HAP-1 (cell line): ENCODE measurements around the gene FBXO40.

Source experiments
- DNase-seq, 2 experiments: peaks; one replicate each; pipeline ENCODE4 v3.0.0-alpha.2; 2016 to 2020; ENCODE audit warnings: low spot score in 2 of 2
- H3K27me3 ChIP-seq: fragments of 250-450 bp; sonication (Bioruptor Pico); 2 replicates; pipeline ENCODE4 v1.5.1; 2020; ENCODE audit warnings: low read depth, mild to moderate bottlenecking, moderate library complexity
- H3K36me3 ChIP-seq: fragments of 250-450 bp; sonication (Bioruptor Pico); replicated peaks from 2 replicates; pipeline ENCODE4 v1.5.1; 2020; ENCODE audit warnings: mild to moderate bottlenecking
- H3K4me1 ChIP-seq: fragments of 250-450 bp; sonication (Bioruptor Pico); 2 replicates; pipeline ENCODE4 v1.5.1; 2020; ENCODE audit warnings: mild to moderate bottlenecking
- H3K4me3 ChIP-seq: fragments of 250-450 bp; sonication (Bioruptor Pico); 2 replicates; pipeline ENCODE4 v1.5.1; 2020; ENCODE audit warnings: mild to moderate bottlenecking, moderate library complexity
- H3K9me3 ChIP-seq: fragments of 250-450 bp; sonication (Bioruptor Pico); 2 replicates; pipeline ENCODE4 v1.5.1; 2020; ENCODE audit warnings: mild to moderate bottlenecking, moderate library complexity
- in situ Hi-C: fragments of 300-500 bp; cut with MboI; formaldehyde crosslinking; loops from 3 replicates; pipeline ENCODE4 v1.14.3; 2020; ENCODE audit warnings: low sequenced_read_pairs, inconsistent platforms, mixed read lengths

Gene FBXO40

DNA sequence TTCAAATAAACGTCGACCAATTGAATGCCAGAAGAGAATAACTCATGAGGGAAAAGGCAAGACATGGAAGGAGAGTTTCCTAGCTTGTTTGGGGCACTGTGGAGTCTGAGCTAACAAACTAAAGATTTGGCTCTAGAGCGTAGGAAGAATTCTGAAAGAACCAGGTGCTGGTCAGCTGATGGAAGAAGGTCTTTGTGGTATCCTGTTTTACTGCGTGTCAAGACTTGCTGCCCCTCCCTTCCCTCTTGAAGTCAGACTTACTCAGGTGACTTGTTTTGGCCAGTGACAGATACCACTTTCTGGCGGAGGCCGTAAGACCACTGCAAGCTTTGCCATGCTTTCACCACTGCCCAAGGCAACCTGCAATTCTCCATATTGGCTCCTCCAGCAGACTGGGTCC, 68.2 kb downstream of the FBXO40 start:
- H3K36me3 ChIP-seq = peaks cover 28% of the 10 kb centered on the region
- H3K4me1 ChIP-seq = peaks cover 3% of the 10 kb centered on the region; the same call in 1 of the 2 replicates
- no peak overlapping the region for H3K4me3 ChIP-seq
- no peak for DNase-seq
- in situ Hi-C loops = no loop called here
- H3K9me3 ChIP-seq = no peaks in the 10 kb centered on the region
- no peaks in the 10 kb centered on the region for H3K27me3 ChIP-seq

DNA sequence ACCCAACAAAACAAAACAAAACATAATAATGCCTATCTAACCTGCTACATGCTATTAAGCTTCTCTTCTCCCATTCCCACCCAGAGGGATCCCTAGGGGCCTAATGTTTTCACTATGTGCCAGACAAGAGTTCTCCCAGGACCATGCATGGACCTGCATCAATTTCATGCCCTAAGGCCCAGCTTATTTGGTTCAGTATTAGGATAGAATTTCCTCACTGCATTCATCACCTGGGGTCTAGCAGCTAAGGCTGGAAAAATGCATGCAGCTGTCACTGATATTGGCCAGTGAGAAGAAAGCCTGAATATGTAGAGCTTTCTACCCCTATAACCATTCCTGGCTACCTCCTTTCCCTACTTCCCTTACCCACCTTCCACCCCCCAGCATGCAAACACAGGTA, 69.6 kb downstream of the FBXO40 start:
- no peak overlapping the region for H3K4me3 ChIP-seq
- peaks cover 3% of the 10 kb centered on the region; the same call in 1 of the 2 replicates for H3K4me1 ChIP-seq
- in situ Hi-C loops = no loop called here
- H3K27me3 ChIP-seq = no peaks in the 10 kb centered on the region
- H3K36me3 ChIP-seq = peaks cover 42% of the 10 kb centered on the region
- no peaks in the 10 kb centered on the region for H3K9me3 ChIP-seq
- DNase-seq = no peak

DNA sequence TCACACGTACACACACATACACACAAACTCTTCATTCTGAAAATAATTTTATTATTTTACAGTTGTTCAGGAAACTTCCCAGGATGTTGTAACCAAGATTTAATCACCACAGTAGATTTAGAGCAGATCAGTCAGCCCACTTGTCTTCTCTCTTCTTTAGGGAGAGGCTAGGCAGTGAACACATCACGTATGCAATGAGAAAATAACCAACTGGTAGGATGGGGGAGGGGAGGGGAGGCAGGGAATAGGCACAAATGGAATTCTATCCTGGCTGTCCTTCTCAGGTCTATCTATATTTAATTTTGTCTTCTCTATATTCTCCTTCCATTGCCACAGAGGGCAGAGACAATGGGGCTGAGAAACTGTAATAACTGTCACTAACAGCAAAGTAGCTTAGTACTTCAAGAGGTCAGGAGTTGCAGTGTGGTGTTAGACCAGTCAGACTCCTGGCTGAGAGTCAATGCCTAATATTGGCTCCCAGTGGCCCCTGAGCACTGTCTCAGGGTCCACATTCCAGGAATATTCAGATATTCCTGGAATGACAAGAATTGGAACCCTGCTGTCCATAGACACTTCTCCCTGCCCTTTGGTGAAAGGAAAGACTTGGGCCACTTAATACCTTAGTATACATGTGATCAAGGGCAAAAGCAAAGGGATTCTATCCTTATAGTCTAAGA, 70.1 kb downstream of the FBXO40 start:
- H3K9me3 ChIP-seq = no peaks in the 10 kb centered on the region
- in situ Hi-C loops = no loop called here
- H3K27me3 ChIP-seq = no peaks in the 10 kb centered on the region
- H3K4me1 ChIP-seq = peaks cover 3% of the 10 kb centered on the region; the same call in 1 of the 2 replicates
- no peak for DNase-seq
- H3K36me3 ChIP-seq = peaks cover 45% of the 10 kb centered on the region
- H3K4me3 ChIP-seq = no peak overlapping the region

DNA sequence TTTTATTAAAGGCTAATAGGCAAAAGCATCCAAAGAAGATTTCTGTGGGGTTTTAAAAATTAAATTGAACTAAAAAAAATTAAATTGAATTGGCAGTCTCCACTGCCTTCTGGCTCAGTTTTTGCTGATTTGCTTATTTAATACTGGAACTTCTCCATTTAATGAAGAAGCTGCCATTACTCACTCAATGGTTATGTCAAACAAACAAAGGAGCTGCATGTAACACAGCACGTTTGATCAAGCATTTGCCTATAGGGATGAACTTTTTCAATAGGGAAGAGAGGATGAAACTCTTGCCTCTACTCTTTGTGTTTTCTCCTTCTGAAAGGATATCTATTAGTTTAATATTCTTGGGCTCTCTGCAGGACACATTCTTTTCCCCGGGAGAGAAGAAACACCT, 72.3 kb downstream of the FBXO40 start:
- no peak overlapping the region for H3K4me3 ChIP-seq
- peaks cover 3% of the 10 kb centered on the region; the same call in 1 of the 2 replicates for H3K4me1 ChIP-seq
- no peak for DNase-seq
- H3K9me3 ChIP-seq = no peaks in the 10 kb centered on the region
- H3K27me3 ChIP-seq = no peaks in the 10 kb centered on the region
- peaks cover 45% of the 10 kb centered on the region for H3K36me3 ChIP-seq
- in situ Hi-C loops = no loop called here

DNA sequence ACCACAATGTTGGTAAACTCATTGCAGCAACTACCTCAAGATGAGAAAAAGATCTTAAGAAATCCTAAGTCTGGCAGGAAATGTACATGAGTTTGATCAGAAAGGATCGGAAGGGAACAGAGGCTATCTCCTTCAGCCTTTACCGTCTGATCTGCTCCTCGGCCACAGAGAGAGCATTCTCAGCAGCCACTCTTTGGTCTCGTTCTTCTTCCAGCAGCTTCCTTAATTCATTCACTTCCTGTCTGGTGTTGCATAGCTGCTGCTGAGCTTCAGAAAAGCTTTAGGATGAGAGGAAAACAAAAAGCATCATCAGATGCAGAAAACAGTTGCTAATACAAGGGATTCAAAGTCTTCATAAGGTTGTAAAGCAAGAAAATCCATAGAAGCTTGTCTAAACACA, 74.2 kb downstream of the FBXO40 start:
- in situ Hi-C loops = no loop called here
- H3K4me3 ChIP-seq = no peak overlapping the region
- no peaks in the 10 kb centered on the region for H3K27me3 ChIP-seq
- no peak for DNase-seq
- no peaks in the 10 kb centered on the region for H3K9me3 ChIP-seq
- peaks cover 53% of the 10 kb centered on the region for H3K36me3 ChIP-seq
- H3K4me1 ChIP-seq = no peaks in the 10 kb centered on the region

DNA sequence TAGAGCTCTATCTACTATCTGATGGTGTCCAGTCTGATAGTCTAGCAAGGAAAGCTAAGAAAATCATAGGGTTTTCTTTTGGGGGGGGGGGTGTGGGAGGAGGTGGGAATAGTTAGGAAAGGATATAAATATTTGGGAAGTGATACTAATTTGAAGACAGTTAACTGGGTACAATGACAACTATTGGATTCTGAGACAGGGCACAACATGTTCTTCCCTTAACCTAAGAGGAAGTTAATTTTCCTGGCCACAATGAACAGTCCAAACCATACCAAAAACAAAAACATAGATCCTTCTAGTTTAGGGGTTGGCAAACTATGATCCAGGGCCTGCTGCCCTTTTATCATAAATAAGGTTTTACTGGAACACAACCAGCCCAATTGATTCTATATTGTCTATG, 77.5 kb downstream of the FBXO40 start:
- Histone ChIP-seq H3K4me1 (no peaks in the 10 kb centered on the region), H3K4me3 (no peak overlapping the region), H3K36me3 (peaks cover 43% of the 10 kb centered on the region), H3K9me3 (no peaks in the 10 kb centered on the region), H3K27me3 (no peaks in the 10 kb centered on the region)
- in situ Hi-C loops = no loop called here
- no peak for DNase-seq

DNA sequence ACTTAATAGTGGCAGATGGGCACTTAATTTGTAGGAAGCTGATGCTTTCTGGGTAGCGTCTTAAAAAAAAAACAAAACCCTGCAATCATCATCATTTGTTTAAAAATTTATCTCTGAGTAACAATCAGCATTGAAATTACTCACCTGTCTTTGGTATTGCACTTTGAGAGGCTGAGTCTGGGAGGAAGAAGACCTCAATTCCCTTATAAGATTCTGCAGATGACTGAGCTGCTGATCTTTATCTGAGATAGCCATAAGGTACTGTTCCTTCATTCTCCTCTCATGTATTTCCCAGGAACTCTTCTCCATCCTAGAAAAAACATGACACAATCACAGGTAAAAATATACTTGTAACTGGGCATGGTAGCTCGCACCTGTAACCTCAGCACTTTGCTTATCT, 84.0 kb downstream of the FBXO40 start:
- no peak for DNase-seq
- H3K9me3 ChIP-seq = no peaks in the 10 kb centered on the region
- in situ Hi-C loops = no loop called here
- no peaks in the 10 kb centered on the region for H3K27me3 ChIP-seq
- H3K36me3 ChIP-seq = peaks cover 36% of the 10 kb centered on the region
- H3K4me3 ChIP-seq = no peak overlapping the region
- H3K4me1 ChIP-seq = no peaks in the 10 kb centered on the region
